Tibial nerve (tissue), 4 donors: ENCODE results near the gene GALNT18.

Experiments used
- CTCF ChIP-seq, 5 experiments: fragments of 200-600 bp in 3 of 5; fragments of 450-650 bp in 2 of 5; sonication (generic) in 3 of 5; IDR thresholded peaks; one replicate each; pipeline ENCODE4 v1.5.1; 2016 to 2019; ENCODE audit warnings: antibody characterized with exemption in 5 of 5, mild to moderate bottlenecking in 3 of 5, moderate library complexity in 2 of 5
- EP300 ChIP-seq, 2 donors: sonication (generic); formaldehyde crosslinking; IDR thresholded peaks; one replicate each; pipeline ENCODE4 v1.6.1; 2017; ENCODE audit warnings: antibody characterized with exemption in 2 of 2, mild to moderate bottlenecking in 1 of 2

- TF ChIP-seq CTCF (IDR thresholded peaks at IDR 0.05) (no peak), EP300 (IDR thresholded peaks at IDR 0.05) (no peak)
Observed at GRCh38 chr11:11446564-11446963, 175.2 kb downstream of the GALNT18 start.
